AML-193 (cell line): Measurements from ENCODE around the gene CEACAM16.
"Not testable (repeated sequence)": the region's sequence is repeated elsewhere in the genome, so short reads cannot be mapped to it uniquely, and the experiment has no call there.

ENCODE experiments used
- DNase-seq, 2 experiments: peaks; one replicate each; lab custom pipeline; 2025; lab: John Stamatoyannopoulos, UW

The CEACAM16 gene

GRCh38 chr19:44703336-44704078, 4.6 kb downstream of the CEACAM16 start:
- DNase-seq: no peak

GRCh38 chr19:44704982-44705381, 6.0 kb downstream of the CEACAM16 start:
- no peak for DNase-seq

- no peak for DNase-seq
Observed at GRCh38 chr19:44705502-44706010, 6.6 kb downstream of the CEACAM16 start.

GRCh38 chr19:44706506-44707236, 7.7 kb downstream of the CEACAM16 start:
- no peak for DNase-seq

GRCh38 chr19:44707794-44708193, 8.8 kb downstream of the CEACAM16 start:
- no peak for DNase-seq

- no peak for DNase-seq
Observed at GRCh38 chr19:44708940-44709339, 10.0 kb downstream of the CEACAM16 start.

GRCh38 chr19:44709434-44710266, 10.7 kb downstream of the CEACAM16 start:
- not testable (repeated sequence) for DNase-seq

- no peak for DNase-seq
Observed at GRCh38 chr19:44710483-44710882, 11.5 kb downstream of the CEACAM16 start.

- peak in 1 of 2 experiments; percentile 19 for DNase-seq
Observed at GRCh38 chr19:44712864-44713515, 14.0 kb downstream of the CEACAM16 start.

GRCh38 chr19:44714597-44715169, 15.7 kb downstream of the CEACAM16 start:
- no peak for DNase-seq

- no peak for DNase-seq
Observed at GRCh38 chr19:44717603-44718002, 18.7 kb downstream of the CEACAM16 start.

- no peak for DNase-seq
Observed at GRCh38 chr19:44718441-44719261, 19.7 kb downstream of the CEACAM16 start.

- DNase-seq: no peak
Observed at GRCh38 chr19:44719262-44719701, 20.3 kb downstream of the CEACAM16 start.

GRCh38 chr19:44720396-44720795, 21.4 kb downstream of the CEACAM16 start:
- DNase-seq: not testable (repeated sequence)

- DNase-seq: no peak
Observed at GRCh38 chr19:44720945-44721344, 22.0 kb downstream of the CEACAM16 start.

- not testable (repeated sequence) for DNase-seq
Observed at GRCh38 chr19:44721369-44721768, 22.4 kb downstream of the CEACAM16 start.

- peak; percentile 43 to 50 for DNase-seq
Observed at GRCh38 chr19:44722131-44723121, 23.5 kb downstream of the CEACAM16 start.

GRCh38 chr19:44723299-44723951, 24.5 kb downstream of the CEACAM16 start:
- DNase-seq: peak; percentile 57 to 76

GRCh38 chr19:44723952-44724319, 25.0 kb downstream of the CEACAM16 start:
- peak; percentile 60 to 76 for DNase-seq
